Midbrain (tissue), 1 donor: ENCODE results near the gene ADGRG2.
A peak's percentile ranks its signal among the peaks of the same experiment; 100 is the strongest.
"Not testable (repeated sequence)": the region's sequence is repeated elsewhere in the genome, so short reads cannot be mapped to it uniquely, and the experiment has no call there.

Source experiments
- DNase-seq: peaks from one replicate; lab custom pipeline; 2025; lab: John Stamatoyannopoulos, UW

The ADGRG2 gene

GRCh38 chrX:19075754-19076153, 46.5 kb downstream of the ADGRG2 start:
- no peak for DNase-seq

DNA sequence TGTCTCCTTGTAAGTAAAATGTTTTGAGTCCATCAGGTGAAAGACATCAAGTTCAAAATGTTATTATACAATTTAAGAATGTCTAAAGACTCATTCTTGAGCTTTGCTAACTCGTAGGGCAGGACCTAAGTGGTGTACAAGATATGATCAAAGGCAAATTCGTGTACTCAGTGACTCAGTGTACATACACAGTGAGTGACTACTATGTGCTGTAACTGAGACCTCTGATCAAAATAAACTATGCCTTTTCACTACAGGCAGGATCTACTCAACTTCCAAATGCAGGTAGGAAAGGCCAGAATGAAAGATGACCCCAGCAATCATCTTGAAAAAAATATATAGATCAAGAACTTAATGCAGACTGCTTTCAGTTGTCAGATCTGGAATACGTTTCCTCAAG, 49.9 kb downstream of the ADGRG2 start:
- no peak for DNase-seq

- peak; percentile 0 for DNase-seq
Observed at GRCh38 chrX:19070555-19070994, 51.7 kb downstream of the ADGRG2 start.

- not testable (repeated sequence) for DNase-seq
Observed at GRCh38 chrX:19066987-19067386, 55.3 kb downstream of the ADGRG2 start.

DNA sequence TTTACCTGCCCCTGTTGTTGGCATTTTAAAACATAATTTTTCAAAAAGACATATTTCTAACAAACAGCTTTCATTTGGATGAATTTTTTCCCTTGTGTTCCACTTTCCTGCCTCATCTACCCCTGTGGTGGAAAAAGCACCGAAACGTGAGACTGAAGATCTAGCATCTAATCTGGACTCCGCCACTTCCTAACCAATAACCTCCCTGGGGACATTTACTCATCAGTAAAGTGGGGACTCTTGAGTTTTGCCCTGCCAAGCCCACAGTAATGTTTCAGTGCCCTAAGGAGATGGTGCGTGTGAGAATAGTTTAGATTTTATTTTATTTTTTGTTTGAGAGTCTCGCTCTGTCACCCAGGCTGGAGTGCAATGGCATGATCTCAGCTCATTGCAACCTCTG, 56.7 kb downstream of the ADGRG2 start:
- no peak for DNase-seq

- no peak for DNase-seq
Observed at GRCh38 chrX:19064175-19064574, 58.1 kb downstream of the ADGRG2 start.

DNA sequence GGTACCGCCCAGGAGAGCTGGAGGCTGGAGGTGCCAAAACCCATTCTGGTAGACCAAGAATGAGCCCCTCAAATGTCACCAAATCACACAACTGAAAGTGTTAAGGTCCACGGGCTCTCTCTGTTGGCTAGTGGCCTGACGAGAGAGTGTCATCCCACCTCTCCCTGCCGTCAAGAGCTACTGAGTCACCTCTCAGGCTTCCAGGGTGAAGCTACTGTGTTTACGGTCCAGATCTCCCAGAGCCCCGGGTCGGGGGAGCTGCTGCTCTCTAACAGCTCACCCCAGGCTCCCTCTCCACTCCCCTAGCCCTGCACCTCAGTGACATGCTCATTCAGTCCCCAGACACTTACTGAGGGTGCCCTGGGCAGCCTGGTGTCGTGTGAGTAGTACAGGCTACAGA, 59.2 kb downstream of the ADGRG2 start:
- no peak for DNase-seq

DNA sequence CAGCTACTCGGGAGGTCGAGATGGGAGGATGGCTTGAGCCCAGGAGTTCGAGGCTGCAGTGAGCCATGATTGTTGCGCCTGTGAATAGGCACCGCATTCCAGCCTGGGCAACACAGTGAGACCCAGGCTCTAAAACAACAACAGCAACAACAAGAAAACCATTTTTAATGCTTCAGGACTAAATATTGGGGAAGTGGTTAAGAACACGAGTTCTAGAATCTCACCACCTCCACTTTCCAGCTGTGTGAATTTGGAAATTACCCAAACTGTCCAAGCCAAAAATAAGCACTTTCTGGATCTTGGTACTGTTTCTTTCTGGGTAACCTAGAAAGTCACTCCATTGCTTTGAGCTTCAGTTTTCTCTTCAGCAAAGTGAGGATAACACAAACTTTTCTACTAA, 63.2 kb downstream of the ADGRG2 start:
- DNase-seq = no peak

- DNase-seq = no peak
Observed at GRCh38 chrX:19057856-19058255, 64.4 kb downstream of the ADGRG2 start.

DNA sequence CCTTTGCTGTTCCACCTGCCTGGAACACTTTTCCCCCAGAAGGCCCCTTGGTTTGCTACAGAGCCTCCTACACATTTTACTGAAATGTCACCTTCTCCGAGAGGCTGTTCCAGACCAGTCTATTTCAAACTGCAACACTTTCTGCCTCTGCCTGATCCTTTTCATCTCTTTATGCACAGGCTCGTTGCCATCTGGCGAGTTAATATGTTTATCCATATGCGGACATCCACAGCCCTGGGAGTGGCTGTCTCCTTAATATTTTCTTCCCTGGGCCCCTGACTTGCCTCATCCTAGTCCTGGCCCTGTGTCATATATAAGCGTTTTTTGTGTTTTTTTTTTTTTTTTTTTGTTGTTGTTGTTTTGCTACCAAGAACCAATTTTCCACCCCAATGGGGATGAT, 73.2 kb downstream of the ADGRG2 start:
- no peak for DNase-seq

DNA sequence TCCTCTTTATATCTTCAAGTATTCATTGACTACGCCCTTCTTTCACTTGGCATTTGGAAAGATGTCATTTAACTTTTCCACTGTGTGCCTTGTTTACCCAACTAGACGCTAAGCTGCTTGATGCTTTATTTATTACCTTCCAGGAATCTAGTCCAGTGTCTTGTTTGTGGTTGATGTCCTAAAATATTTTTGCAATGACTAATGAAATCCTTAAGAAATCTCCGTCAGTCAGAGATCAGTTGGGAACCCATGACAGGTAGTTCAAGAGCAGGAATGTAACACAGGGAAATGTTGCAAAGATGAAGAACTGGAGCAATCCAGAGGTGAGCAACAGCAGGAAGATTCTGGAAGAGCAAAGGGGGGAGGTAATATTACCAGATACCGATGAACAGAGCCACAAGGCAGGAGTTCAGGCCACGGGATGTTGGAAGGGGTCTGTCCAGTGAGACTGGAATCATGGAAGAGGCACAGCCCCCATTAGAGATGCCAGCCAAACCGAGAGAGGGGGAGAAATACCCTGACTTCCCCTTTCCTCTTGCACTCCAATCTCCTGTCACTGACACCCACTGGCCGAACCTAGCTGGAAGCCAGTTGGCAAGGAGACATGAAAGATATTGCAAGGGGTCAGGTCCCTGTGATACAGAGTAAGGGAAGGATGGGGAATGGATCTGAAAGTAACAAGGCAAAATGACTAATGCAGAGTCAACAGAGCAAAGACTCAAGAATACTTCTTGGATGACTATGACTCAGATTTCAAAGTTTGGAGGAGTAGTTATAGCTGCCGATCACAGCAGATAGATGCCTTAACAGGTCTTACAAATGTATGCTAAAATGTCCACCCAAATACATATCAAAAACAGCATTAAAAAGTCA, 75.7 kb downstream of the ADGRG2 start:
- no peak for DNase-seq

DNA sequence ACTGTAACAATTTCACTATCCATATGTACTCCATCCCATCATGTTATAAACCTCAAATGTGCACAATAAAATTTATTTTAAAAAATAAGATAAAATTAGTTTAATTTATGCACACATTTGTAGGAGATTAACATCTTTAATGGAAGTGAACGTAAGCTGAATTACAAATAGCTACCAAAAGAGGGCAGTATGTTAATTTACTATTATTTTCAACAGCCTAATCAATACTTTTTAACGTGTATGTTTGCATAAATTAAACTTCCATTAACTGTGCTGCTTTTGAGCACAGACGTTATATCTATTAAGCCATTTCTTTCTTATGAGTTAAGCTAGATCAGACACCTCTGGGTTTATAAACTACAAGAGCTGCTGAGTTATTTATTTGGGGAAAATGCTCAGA, 81.9 kb downstream of the ADGRG2 start:
- no peak for DNase-seq

GRCh38 chrX:19034025-19034424, 88.2 kb downstream of the ADGRG2 start:
- no peak for DNase-seq

DNA sequence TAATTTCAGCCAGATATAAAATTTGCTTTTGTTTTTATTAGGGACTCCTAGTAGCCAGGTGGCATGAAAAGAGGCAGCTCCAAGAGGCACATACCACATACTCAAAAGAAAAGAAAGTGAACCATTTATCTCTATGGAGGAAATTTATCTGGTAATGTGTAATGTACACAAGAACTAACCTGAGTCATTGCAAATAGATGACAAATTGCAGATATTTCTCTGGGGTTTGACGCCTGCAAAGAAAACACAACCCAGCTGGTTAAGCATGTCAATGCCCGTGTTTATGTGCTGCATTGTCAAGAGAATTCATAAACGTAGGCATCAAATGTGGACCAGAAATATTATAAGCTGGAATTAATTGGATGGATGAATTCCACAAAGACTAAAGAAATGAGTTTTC, 91.5 kb downstream of the ADGRG2 start:
- no peak for DNase-seq

- no peak for DNase-seq
Observed at GRCh38 chrX:19028560-19028959, 93.7 kb downstream of the ADGRG2 start.

DNA sequence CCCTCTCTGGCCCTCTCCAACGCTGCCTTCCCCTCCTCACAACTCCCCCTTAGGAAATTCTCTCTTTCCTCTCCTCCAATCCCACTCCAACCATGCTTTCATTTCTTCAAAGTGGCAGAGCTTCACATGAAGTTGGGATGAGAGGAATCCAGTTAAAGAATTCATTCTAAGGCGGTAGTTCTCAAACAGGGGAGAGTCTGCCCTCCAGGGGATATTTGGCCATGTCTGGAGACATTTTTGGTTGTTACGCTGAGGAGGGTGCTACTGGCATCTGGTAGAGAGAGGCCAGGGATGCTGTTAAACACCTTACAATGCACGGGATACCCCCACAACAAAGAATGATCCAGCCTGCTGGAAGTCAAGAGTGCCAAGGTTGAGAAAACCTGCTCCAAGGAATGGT, 97.9 kb downstream of the ADGRG2 start:
- no peak for DNase-seq

GRCh38 chrX:19019996-19020395, 102.3 kb downstream of the ADGRG2 start:
- no peak for DNase-seq

DNA sequence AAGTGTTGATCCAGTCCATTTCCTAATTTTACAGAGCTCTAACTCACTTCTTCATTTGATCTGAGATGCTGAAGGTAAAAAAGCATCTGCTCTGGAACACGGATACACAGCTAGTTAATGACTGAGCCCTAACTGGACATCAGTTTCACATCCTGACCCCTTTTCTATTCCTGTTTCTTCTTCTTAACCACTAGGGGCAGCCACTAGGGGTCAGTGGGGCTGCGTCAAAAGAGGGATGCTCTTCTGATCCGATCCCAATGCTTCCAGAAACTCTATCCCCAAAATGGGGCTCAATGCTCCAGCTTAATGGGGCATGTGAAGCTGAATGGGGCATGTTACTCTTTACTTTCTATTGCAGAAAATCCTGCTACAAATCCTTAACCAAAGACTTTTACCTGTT, 105.0 kb downstream of the ADGRG2 start:
- no peak for DNase-seq

DNA sequence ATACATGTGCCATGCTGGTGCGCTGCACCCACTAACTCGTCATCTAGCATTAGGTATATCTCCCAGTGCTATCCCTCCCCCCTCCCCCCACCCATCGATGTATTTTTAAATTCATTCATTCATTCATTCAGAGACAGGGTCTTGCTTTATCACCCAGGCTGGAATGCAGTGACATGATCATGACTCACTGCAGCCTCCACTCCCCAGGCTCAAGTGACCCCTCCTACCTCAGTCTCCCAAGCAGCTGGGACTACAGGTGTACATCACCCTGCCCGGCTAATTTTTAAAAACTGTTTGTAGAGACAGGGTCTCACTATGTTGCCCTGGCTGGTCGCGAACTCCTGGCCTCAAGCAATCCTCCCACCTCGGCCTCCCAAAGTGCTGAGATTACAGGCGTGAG, 105.7 kb downstream of the ADGRG2 start:
- DNase-seq = not testable (repeated sequence)

DNA sequence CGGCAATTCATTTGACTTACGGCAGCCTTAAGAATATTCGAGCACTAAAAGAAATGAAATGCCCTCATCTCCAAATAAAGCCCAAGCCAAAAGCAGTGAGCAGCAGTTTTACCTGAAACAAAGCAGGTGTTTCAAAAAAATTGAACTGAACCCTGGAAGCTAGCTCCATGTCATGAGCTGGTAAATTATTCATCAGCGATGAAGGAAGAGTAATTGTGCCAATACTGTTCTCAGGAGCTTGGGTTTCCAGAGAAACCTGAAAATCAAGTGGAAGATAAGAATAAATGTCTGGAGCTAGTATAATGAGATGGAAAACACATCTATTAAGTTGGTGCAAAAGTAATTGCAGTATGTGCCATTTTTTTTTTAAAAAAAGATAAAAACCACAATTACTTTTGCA, 114.4 kb downstream of the ADGRG2 start:
- no peak for DNase-seq

DNA sequence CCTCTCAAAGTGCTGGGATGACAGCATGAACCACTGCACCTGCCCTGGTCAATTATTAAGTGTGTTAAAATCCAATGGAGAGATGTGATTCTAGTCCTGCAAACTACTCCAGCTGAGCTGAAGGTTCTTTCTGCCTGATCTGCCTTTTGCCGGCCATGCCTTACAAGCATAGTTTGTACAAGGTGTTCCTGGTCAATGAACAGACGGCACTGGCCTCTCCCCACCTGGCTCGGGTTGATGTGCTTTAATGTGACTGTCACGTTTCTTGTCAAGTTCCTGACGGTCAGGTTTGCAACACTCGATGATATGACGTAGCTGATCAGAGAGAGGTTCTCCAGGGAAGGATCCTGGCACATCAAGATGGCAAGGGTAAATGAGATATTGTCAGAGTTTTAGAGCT, 115.3 kb downstream of the ADGRG2 start:
- DNase-seq = no peak

DNA sequence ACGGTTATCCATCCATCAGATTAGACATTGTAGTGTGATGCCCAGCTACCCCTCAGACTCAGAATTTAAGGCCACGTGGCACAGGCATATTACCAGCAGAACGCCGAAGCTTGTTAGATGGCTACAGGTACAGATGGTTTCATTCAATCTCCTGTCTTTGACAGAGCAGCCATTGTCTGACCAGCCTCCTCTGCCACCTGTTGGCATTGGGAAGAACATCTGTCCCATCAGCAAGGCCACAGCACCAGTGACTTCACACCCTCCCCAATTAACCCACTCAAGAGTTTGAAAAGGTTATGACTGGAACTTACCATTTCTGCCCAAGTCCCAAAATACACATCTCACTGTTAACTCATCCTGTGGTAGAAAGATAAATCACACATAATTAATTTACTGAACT, 116.4 kb downstream of the ADGRG2 start:
- DNase-seq = no peak

- no peak for DNase-seq
Observed at GRCh38 chrX:19003756-19004155, 118.5 kb downstream of the ADGRG2 start.

DNA sequence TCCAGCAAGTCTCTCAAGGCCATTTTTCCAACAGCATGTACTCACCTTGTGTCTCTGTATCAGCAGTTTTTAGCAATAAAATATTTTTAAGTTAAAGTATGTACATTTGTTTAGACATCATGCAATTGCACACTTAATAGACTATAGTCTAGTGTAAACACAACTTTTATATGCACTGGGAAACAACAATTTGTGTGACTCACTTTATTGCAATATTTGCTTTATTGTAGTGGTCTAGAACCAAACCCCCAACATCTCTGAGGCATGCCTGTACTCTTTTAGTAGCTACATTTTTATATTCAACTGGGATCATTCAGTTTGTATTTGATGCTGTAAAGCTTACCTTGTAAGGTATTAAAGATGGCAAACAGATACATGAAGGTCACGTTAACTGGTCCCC, 123.6 kb downstream of the ADGRG2 start:
- no peak for DNase-seq
